Loucy (cell line): ENCODE results near the gene CCDC178.

Experiments
- EZH2phosphoT487 ChIP-seq: fragments of 200-600 bp; IDR thresholded peaks from 2 replicates; pipeline ENCODE4 v1.6.1; 2018; ENCODE audit warnings: antibody characterized with exemption, mild to moderate bottlenecking, moderate library complexity, borderline replicate concordance
- TF ChIP-seq, protein P1 (sequence below): fragments of 200-600 bp; sonication (generic); conservative IDR thresholded peaks from 2 replicates; pipeline ENCODE4 v1.5.1; 2014; ENCODE audit warnings: mild to moderate bottlenecking, antibody characterized with exemption, low read length

DNA sequence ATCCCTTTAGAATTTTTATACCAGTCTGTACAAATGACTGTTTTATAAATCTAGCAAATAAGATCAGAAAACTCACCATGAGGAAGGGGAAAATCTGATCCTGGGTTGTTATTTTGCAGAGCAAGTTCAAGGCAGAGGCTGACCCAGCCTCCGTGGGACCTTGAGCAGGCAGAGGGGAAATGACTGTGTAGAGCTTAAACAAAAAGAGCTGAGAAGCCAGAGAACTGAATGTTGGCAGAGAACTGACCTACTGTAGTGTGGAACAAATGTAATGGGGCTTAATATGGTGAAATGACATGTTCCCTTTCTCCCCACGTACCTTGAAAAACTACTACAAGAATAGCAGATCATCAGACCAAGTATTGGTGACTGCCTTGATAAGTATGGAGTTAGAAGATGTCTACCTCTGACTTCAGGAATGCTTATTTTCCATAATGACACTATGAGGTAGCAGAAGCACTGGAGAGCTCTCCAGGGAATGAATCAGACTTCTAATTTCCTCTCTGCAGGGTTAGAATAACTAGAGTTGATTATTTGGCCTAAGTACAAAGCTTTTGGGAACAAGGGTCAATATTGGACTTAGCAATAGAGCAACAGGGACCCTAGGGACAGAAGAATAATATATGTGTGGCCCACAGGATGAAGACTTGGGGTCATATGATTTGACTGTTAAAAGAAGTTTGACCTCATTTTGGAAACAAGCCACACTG, 304.4 kb downstream of the CCDC178 start:
- TF ChIP-seq, protein P1, sequence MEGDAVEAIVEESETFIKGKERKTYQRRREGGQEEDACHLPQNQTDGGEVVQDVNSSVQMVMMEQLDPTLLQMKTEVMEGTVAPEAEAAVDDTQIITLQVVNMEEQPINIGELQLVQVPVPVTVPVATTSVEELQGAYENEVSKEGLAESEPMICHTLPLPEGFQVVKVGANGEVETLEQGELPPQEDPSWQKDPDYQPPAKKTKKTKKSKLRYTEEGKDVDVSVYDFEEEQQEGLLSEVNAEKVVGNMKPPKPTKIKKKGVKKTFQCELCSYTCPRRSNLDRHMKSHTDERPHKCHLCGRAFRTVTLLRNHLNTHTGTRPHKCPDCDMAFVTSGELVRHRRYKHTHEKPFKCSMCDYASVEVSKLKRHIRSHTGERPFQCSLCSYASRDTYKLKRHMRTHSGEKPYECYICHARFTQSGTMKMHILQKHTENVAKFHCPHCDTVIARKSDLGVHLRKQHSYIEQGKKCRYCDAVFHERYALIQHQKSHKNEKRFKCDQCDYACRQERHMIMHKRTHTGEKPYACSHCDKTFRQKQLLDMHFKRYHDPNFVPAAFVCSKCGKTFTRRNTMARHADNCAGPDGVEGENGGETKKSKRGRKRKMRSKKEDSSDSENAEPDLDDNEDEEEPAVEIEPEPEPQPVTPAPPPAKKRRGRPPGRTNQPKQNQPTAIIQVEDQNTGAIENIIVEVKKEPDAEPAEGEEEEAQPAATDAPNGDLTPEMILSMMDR, result no peak
- TF ChIP-seq EZH2phosphoT487, result no peak
